IMR-90 (cell line): ENCODE results near the gene ZNF521. TPM values are rescaled to one million over a fixed set of nuclear protein-coding genes. Genes with fewer than 3 reads are reported as not detected.

Experiments
- ATAC-seq: fragments of 200-7000 bp; cut with Tn5 transposase; 2 replicates; pipeline ENCODE4 v1.9.1; 2020; ENCODE audit warnings: low read depth, mild to moderate bottlenecking, moderate library complexity
- BruUV-seq: library from RNA; stranded (reverse); fragments of 400-500 nt; replicated peaks from 2 replicates; lab custom pipeline; 2021; lab: Mats Ljungman, UMichigan
- CTCF ChIA-PET: fragments of 300-600 bp; formaldehyde crosslinking; extraction: SDS; loops from one replicate; lab custom pipeline; 2021; ENCODE audit warnings: antibody characterized with exemption; lab: Yijun Ruan, JAX
- POLR2A ChIA-PET: fragments of 300-600 bp; sonication (Branson Sonifier 250); formaldehyde crosslinking; loops from one replicate; lab custom pipeline; 2022; ENCODE audit warnings: antibody characterized with exemption; ENCODE audit not compliant: unreplicated experiment; lab: Charles Lee
- DNase-seq: peaks from one replicate; pipeline ENCODE4 v3.0.0; 2013
- H2AFZ ChIP-seq: replicated peaks from 2 replicates; pipeline ENCODE3; 2013; ENCODE audit warnings: low read length, mild to moderate bottlenecking; ENCODE audit not compliant: poor library complexity
- H2AK5ac ChIP-seq: 2 replicates; pipeline ENCODE4 v1.6.1; 2013; ENCODE audit warnings: low read depth, low read length, inconsistent platforms
- H2AK9ac ChIP-seq: replicated peaks from 2 replicates; pipeline ENCODE3; 2013; ENCODE audit warnings: mild to moderate bottlenecking, low read depth, low read length, moderate library complexity; ENCODE audit not compliant: poor library complexity
- H2BK120ac ChIP-seq: 2 replicates; pipeline ENCODE4 v1.6.1; 2013; ENCODE audit warnings: low read depth, low read length, inconsistent platforms
- H2BK15ac ChIP-seq: 3 replicates; pipeline ENCODE4 v1.6.1; 2013; ENCODE audit warnings: low read depth, low read length, inconsistent platforms
- H2BK20ac ChIP-seq: 2 replicates; pipeline ENCODE4 v1.6.1; 2013; ENCODE audit warnings: low read depth, mild to moderate bottlenecking, inconsistent platforms, low read length, moderate library complexity
- H2BK5ac ChIP-seq: 2 replicates; pipeline ENCODE4 v1.6.1; 2013; ENCODE audit warnings: mild to moderate bottlenecking, low read depth, low read length, inconsistent platforms; ENCODE audit not compliant: poor library complexity, severe bottlenecking
- H3K14ac ChIP-seq: replicated peaks from 2 replicates; pipeline ENCODE4 v1.6.1; 2013; ENCODE audit warnings: low read depth, low read length, inconsistent platforms
- H3K18ac ChIP-seq: 2 replicates; pipeline ENCODE4 v1.6.1; 2013; ENCODE audit warnings: low read depth, low read length, control low read depth
- H3K23ac ChIP-seq: 2 replicates; pipeline ENCODE4 v1.6.1; 2013; ENCODE audit warnings: low read depth, low read length, inconsistent platforms
- H3K27ac ChIP-seq: 2 replicates; pipeline ENCODE4 v1.5.1; 2013; ENCODE audit warnings: mild to moderate bottlenecking, control low read depth, low read length; ENCODE audit not compliant: insufficient read depth
- H3K27me3 ChIP-seq: 2 replicates; pipeline ENCODE4 v1.6.1; 2013; ENCODE audit warnings: low read length; ENCODE audit not compliant: control insufficient read depth, insufficient read depth
- H3K36me3 ChIP-seq: 2 replicates; pipeline ENCODE4 v1.6.1; 2013; ENCODE audit warnings: low read length, mixed read lengths; ENCODE audit not compliant: control insufficient read depth, insufficient read depth
- H3K4ac ChIP-seq: 2 replicates; pipeline ENCODE4 v1.6.1; 2013; ENCODE audit warnings: low read depth, low read length, inconsistent platforms
- H3K4me1 ChIP-seq: 2 replicates; pipeline ENCODE4 v1.6.1; 2013; ENCODE audit warnings: low read length, mixed read lengths; ENCODE audit not compliant: control insufficient read depth, insufficient read depth
- H3K4me2 ChIP-seq: 2 replicates; pipeline ENCODE4 v1.6.1; 2013; ENCODE audit warnings: low read depth, mild to moderate bottlenecking, control low read depth, low read length, moderate library complexity
- H3K4me3 ChIP-seq: 2 replicates; pipeline ENCODE4 v1.5.1; 2013; ENCODE audit warnings: low read depth, mild to moderate bottlenecking, control low read depth, low read length, moderate library complexity; ENCODE audit not compliant: insufficient read depth
- H3K56ac ChIP-seq: 2 replicates; pipeline ENCODE4 v1.6.1; 2013; ENCODE audit warnings: low read length, inconsistent platforms; ENCODE audit not compliant: insufficient read depth; ENCODE audit errors: extremely low read depth
- H3K79me1 ChIP-seq, 2 experiments: 2 replicates each; pipeline ENCODE4 v1.6.1; 2013; ENCODE audit warnings: low read length in 2 of 2, inconsistent platforms in 1 of 2, low read depth in 1 of 2
- H3K9ac ChIP-seq: 2 replicates; pipeline ENCODE4 v1.6.1; 2013; ENCODE audit warnings: low read depth, low read length, control low read depth
- H3K9me1 ChIP-seq: 2 replicates; pipeline ENCODE4 v1.6.1; 2013; ENCODE audit warnings: low read length, inconsistent platforms; ENCODE audit not compliant: insufficient read depth
- H3K9me3 ChIP-seq: 2 replicates; pipeline ENCODE4 v1.6.1; 2013; ENCODE audit warnings: low read length; ENCODE audit not compliant: control insufficient read depth, insufficient read depth
- H4K20me1 ChIP-seq: 2 replicates; pipeline ENCODE4 v1.6.1; 2013; ENCODE audit warnings: low read length, inconsistent platforms; ENCODE audit not compliant: insufficient read depth
- H4K5ac ChIP-seq: 2 replicates; pipeline ENCODE4 v1.6.1; 2013; ENCODE audit warnings: mild to moderate bottlenecking, low read depth, low read length, control low read depth
- H4K8ac ChIP-seq, 2 experiments: 2 replicates each; pipeline ENCODE4 v1.6.1; 2013; ENCODE audit warnings: low read depth in 2 of 2, low read length in 2 of 2, control low read depth in 1 of 2, inconsistent platforms in 1 of 2
- H4K91ac ChIP-seq: 2 replicates; pipeline ENCODE4 v1.6.1; 2013; ENCODE audit warnings: low read depth, low read length, inconsistent platforms; ENCODE audit not compliant: insufficient read depth
- BHLHE40 ChIP-seq: fragments of 150-350 bp; IDR thresholded peaks from 2 replicates; pipeline ENCODE4 v1.6.1; 2016; ENCODE audit warnings: mild to moderate bottlenecking, low read depth, low read length
- CEBPB ChIP-seq: IDR thresholded peaks from 2 replicates; pipeline ENCODE4 v1.6.1; 2012; ENCODE audit warnings: low read depth, low read length, improper control_type of control experiment
- CTCF ChIP-seq: conservative IDR thresholded peaks from 2 replicates; pipeline ENCODE4 v1.5.1; 2012; ENCODE audit warnings: mild to moderate bottlenecking, low read depth, low read length, improper control_type of control experiment
- MAFK ChIP-seq: IDR thresholded peaks from 2 replicates; pipeline ENCODE4 v1.6.1; 2012; ENCODE audit warnings: low read depth, low read length, improper control_type of control experiment
- NFE2L2 ChIP-seq: fragments of 150-350 bp; IDR thresholded peaks from 2 replicates; pipeline ENCODE4 v1.6.1; 2016; ENCODE audit warnings: low read depth, mild to moderate bottlenecking, low read length
- RAD21 ChIP-seq: IDR thresholded peaks from 2 replicates; pipeline ENCODE4 v1.6.1; 2012; ENCODE audit warnings: low read length, improper control_type of control experiment
- RCOR1 ChIP-seq: IDR thresholded peaks from 2 replicates; pipeline ENCODE4 v1.6.1; 2012; ENCODE audit warnings: mild to moderate bottlenecking, low read length, improper control_type of control experiment; ENCODE audit not compliant: insufficient replicate concordance
- RFX5 ChIP-seq: IDR thresholded peaks from 2 replicates; pipeline ENCODE4 v1.8.0; 2012; ENCODE audit warnings: low read depth, mild to moderate bottlenecking, low read length, moderate library complexity
- SMC3 ChIP-seq: fragments of 150-350 bp; IDR thresholded peaks from 2 replicates; pipeline ENCODE4 v1.6.1; 2016; ENCODE audit warnings: low read depth, mild to moderate bottlenecking, antibody characterized with exemption, low read length, moderate library complexity
- USF2 ChIP-seq: fragments of 150-350 bp; IDR thresholded peaks from 2 replicates; pipeline ENCODE4 v1.6.1; 2017; ENCODE audit warnings: mild to moderate bottlenecking, antibody characterized with exemption, low read length, low read depth
- WGBS, 2 experiments: methylation state at CpG; one replicate each; pipeline versions ENCODE4 v1.1.5 to v1.1.7; 2013; ENCODE audit warnings: missing lambda C conversion rate in 2 of 2; ENCODE audit not compliant: insufficient read length in 1 of 2; ENCODE audit errors: extremely low coverage in 2 of 2; 5-methylcytosine and 5-hydroxymethylcytosine counted together
- dilution Hi-C: fragments of 300-500 bp; cut with HindIII; formaldehyde crosslinking; loops from one replicate; pipeline ENCODE4 v1.14.3; 2018; ENCODE audit warnings: low sequenced_read_pairs; ENCODE audit not compliant: unreplicated experiment
- in situ Hi-C: fragments of 300-500 bp; cut with MboI; formaldehyde crosslinking; loops from 3 replicates; pipeline ENCODE4 v1.14.3; 2019; ENCODE audit warnings: low sequenced_read_pairs, inconsistent platforms, mixed read lengths
- intact Hi-C: fragments of 100-400 bp; cut with micrococcal nuclease; formaldehyde crosslinking; loops from 2 replicates; pipeline ENCODE4 v1.10.0; 2022
- polyA plus RNA-seq, 3 experiments: library from polyadenylated mRNA; depleted of rRNA; stranded (reverse); fragments of >200 nt; gene quantifications; 2 replicates each; pipeline ENCODE4 v1.2.3, GENCODE V29; 2012; ENCODE audit warnings: low replicate concordance in 1 of 3
- total RNA-seq: library from RNA; depleted of rRNA; stranded (reverse); fragments of >200 nt; gene quantifications from 2 replicates; pipeline ENCODE4 v1.2.3, GENCODE V29; 2012

ZNF521 gene
- total and polyA plus RNA-seq, 2 of the 4 experiments (the other 2 are of a cell fraction), result 21.5 to 59.3 TPM

DNA sequence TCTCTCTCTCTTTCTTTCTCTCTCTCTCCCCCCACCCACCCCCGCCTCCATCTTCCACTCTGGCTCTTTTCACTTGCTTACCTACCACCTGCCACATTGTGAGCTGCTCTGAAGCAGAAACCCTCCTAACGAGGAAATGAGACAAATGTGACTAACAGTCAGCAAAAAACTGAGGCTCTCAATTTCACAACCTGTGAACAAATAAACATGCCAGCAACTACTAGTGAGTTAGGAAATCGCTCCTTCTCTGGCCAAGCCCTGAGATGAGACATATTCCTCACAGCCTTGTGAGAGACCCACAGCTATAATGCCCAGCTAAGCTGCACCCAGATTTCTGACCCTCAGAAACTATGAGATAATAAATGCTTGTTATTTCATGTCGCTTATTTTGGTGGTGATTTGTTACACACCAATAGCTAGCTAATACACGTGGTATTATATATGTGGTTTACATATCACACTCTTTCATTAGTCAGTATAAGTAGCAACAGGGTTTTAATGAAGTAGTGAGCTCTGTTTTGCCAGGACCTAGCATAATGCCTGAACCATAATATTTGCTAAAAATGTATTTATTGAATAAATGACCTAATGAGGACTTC, 8.4 kb upstream of the ZNF521 start:
- H4K20me1 ChIP-seq, result no peaks in the 10 kb centered on the region
- H2BK5ac ChIP-seq, result no peak overlapping the region
- H3K4me1 ChIP-seq, result no peaks in the 10 kb centered on the region
- H3K56ac ChIP-seq, result no peak overlapping the region
- H3K9me3 ChIP-seq, result no peaks in the 10 kb centered on the region
- H2AFZ ChIP-seq, result no peak overlapping the region
- no peak overlapping the region for H3K27ac ChIP-seq
- no peak for ATAC-seq
- dilution Hi-C loops, result no loop called here
- H2AK9ac ChIP-seq, result no peak overlapping the region
- no peak overlapping the region for H2AK5ac ChIP-seq
- no TSS peak for BruUV-seq
- in situ Hi-C loops, result loop anchor here (25.0 kb wide), 1 partner anchor 477 kb away; no protein-coding TSS in a partner anchor
- H2BK20ac ChIP-seq, result no peak overlapping the region
- H4K5ac ChIP-seq, result no peak overlapping the region
- H3K18ac ChIP-seq, result no peak overlapping the region
- no peak overlapping the region for H3K14ac ChIP-seq
- H3K4me2 ChIP-seq, result no peak overlapping the region
- no peak for DNase-seq
- no peak overlapping the region for H2BK15ac ChIP-seq
- H3K23ac ChIP-seq, result no peak overlapping the region
- H4K91ac ChIP-seq, result no peak overlapping the region
- no peak overlapping the region for H3K4me3 ChIP-seq
- no peaks in the 10 kb centered on the region for H3K36me3 ChIP-seq
- H3K27me3 ChIP-seq, result peaks cover 1% of the 10 kb centered on the region; the same call in 1 of the 2 replicates
- H2BK120ac ChIP-seq, result no peak overlapping the region
- no peak overlapping the region for H4K8ac ChIP-seq
- TF ChIP-seq RAD21 (no peak), RFX5 (no peak), MAFK (no peak), SMC3 (no peak), USF2 (no peak), CEBPB (no peak), BHLHE40 (no peak), CTCF (no peak), NFE2L2 (no peak), RCOR1 (no peak)
- H3K9ac ChIP-seq, result no peak overlapping the region
- H3K4ac ChIP-seq, result no peak overlapping the region
- intact Hi-C loops, result no loop called here
- CTCF ChIA-PET, result no interaction called here
- POLR2A ChIA-PET, result no interaction called here
- H3K79me1 ChIP-seq, result no peaks in the 10 kb centered on the region
- H3K9me1 ChIP-seq, result no peaks in the 10 kb centered on the region
- 100% methylated on average over 1 of the region's 5 CpGs; no CpG with 5 or more reads in 1 of the 2 experiments for WGBS, 2 experiments
